T47D (cell line): ENCODE results near the gene ADAM15.
A peak's percentile ranks its signal among the peaks of the same experiment; 100 is the strongest.

Experiments used
- DNase-seq, 2 experiments: peaks; one replicate each; pipeline versions ENCODE4 v3.0.0 to v3.0.0-alpha.2; 2011 to 2012; ENCODE audit warnings: low read depth in 1 of 2, low spot score in 1 of 2
- JUND ChIP-seq: IDR thresholded peaks from 2 replicates; pipeline ENCODE4 v1.6.1; 2012; ENCODE audit warnings: low read depth
- in situ Hi-C: cut with HindIII; loops from 2 replicates; pipeline ENCODE4 v1.10.0; 2016; ENCODE audit warnings: low sequenced_read_pairs, low pct_unique_long_range_greater_than_20kb

Gene ADAM15

GRCh38 chr1:155050560-155051341, at the start of gene ADAM15:
ADAM15 (plus strand) TSS chr1:155051316; CDS start chr1:155051387, 71 bp downstream.
- no peak for TF ChIP-seq JUND
- peak; percentile 95 to 96 for DNase-seq
- in situ Hi-C loops: no loop called here

GRCh38 chr1:155001425-155001674, 49.8 kb upstream of the ADAM15 start:
- no peak for TF ChIP-seq JUND
- no peak for DNase-seq
- in situ Hi-C loops: no loop called here

- TF ChIP-seq JUND: no peak
- in situ Hi-C loops: no loop called here
- peak; percentile 97 to 100 for DNase-seq
These were observed 49.2 kb upstream of the ADAM15 start for GRCh38 chr1:155001675-155002463.

- TF ChIP-seq JUND: no peak
- DNase-seq: peak in 1 of 2 experiments; percentile 73
- in situ Hi-C loops: no loop called here
These were observed 48.5 kb upstream of the ADAM15 start, which contains the start of gene ZBTB7B for GRCh38 chr1:155002464-155003226. ZBTB7B (plus strand) TSS chr1:155002802; CDS start chr1:155014661, 11,859 bp downstream.

GRCh38 chr1:155003227-155003765, 47.8 kb upstream of the ADAM15 start:
- no peak for DNase-seq
- no peak for TF ChIP-seq JUND
- in situ Hi-C loops: no loop called here

- no peak for TF ChIP-seq JUND
- peak in 1 of 2 experiments; percentile 72 for DNase-seq
- in situ Hi-C loops: no loop called here
These were observed 47.3 kb upstream of the ADAM15 start for GRCh38 chr1:155003766-155004351.

GRCh38 chr1:155004352-155005075, 46.6 kb upstream of the ADAM15 start:
- in situ Hi-C loops: no loop called here
- DNase-seq: no peak

GRCh38 chr1:155005076-155006011, 45.8 kb upstream of the ADAM15 start:
- peak in 1 of 2 experiments; percentile 58 for DNase-seq
- no peak for TF ChIP-seq JUND
- in situ Hi-C loops: no loop called here

More at GRCh38 chr1:155004352-155005075, 46.6 kb upstream of the ADAM15 start:
- TF ChIP-seq JUND: no peak

GRCh38 chr1:155006601-155007101, 44.5 kb upstream of the ADAM15 start:
- in situ Hi-C loops: no loop called here
- TF ChIP-seq JUND: no peak
- peak in 1 of 2 experiments; percentile 72 for DNase-seq

GRCh38 chr1:155007251-155007828, 43.8 kb upstream of the ADAM15 start:
- in situ Hi-C loops: no loop called here
- no peak for TF ChIP-seq JUND
- DNase-seq: peak in 1 of 2 experiments; percentile 61
